SJSA1 (cell line): ENCODE data around the gene ST13. TPM values are rescaled to one million over a fixed set of nuclear protein-coding genes. Genes with fewer than 3 reads are reported as not detected.
"Not testable (repeated sequence)": the region's sequence is repeated elsewhere in the genome, so short reads cannot be mapped to it uniquely, and the experiment has no call there.

Experiments
- DNase-seq, 2 experiments: peaks; one replicate each; pipeline ENCODE4 v3.0.0-alpha.2; 2015 to 2020; ENCODE audit warnings: low spot score in 2 of 2, low read depth in 1 of 2
- H3K27ac ChIP-seq: fragments of 250-450 bp; sonication (Bioruptor Pico); 2 replicates; pipeline ENCODE4 v1.5.1; 2020; ENCODE audit warnings: mild to moderate bottlenecking, moderate library complexity
- H3K27me3 ChIP-seq: fragments of 250-450 bp; sonication (Bioruptor Pico); replicated peaks from 2 replicates; pipeline ENCODE4 v1.5.1; 2020; ENCODE audit warnings: mild to moderate bottlenecking, moderate library complexity
- H3K36me3 ChIP-seq: fragments of 250-450 bp; sonication (Bioruptor Pico); 2 replicates; pipeline ENCODE4 v1.5.1; 2020; ENCODE audit warnings: mild to moderate bottlenecking
- H3K4me1 ChIP-seq: fragments of 250-450 bp; sonication (Bioruptor Pico); replicated peaks from 2 replicates; pipeline ENCODE4 v1.6.1; 2021; ENCODE audit warnings: mild to moderate bottlenecking
- H3K4me3 ChIP-seq: fragments of 250-450 bp; sonication (Bioruptor Pico); 2 replicates; pipeline ENCODE4 v1.5.1; 2020; ENCODE audit warnings: mild to moderate bottlenecking
- H3K9me3 ChIP-seq: fragments of 250-450 bp; sonication (Bioruptor Pico); replicated peaks from 2 replicates; pipeline ENCODE4 v1.5.1; 2020; ENCODE audit warnings: mild to moderate bottlenecking
- total RNA-seq: library from RNA; depleted of rRNA; stranded (reverse); fragments of >200 nt; shearing (Covaris generic); gene quantifications from 2 replicates; pipeline ENCODE4 v1.2.3, GENCODE V29; 2014

The ST13 gene
- total RNA-seq, 1 experiment from 2014 or later: 190 TPM

DNA sequence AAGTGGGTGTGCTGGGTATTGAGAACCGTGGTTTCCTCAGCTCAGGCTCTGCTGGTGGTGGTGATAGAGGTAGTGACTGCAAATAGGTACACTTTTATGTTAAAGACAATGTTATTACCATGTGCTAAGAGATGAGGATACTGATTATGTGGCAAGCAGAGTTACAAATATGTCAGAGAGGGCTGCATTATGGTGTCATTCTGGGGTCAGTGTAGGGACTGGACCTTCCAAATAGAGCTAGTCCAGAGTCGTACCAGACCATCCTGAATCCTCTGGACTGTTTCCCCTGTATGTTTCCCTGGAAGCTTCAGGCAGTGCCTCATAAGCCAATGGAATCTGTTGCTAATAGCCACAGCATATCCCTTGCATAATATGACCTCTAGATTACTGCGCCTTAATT lies 5.6 kb upstream of the ST13 start, which contains the start of gene DNAJB7:
Gene DNAJB7, minus strand, starts transcription at position 101 of the 400 bp plus-strand sequence. CDS start 119 bp downstream, outside the sequence.
- peaks cover 13% of the 10 kb centered on the region for H3K4me1 ChIP-seq
- H3K9me3 ChIP-seq: no peaks in the 10 kb centered on the region
- H3K36me3 ChIP-seq: peaks cover 34% of the 10 kb centered on the region
- H3K27ac ChIP-seq: no peak within 1 kb of the TSS
- H3K27me3 ChIP-seq: no peaks in the 10 kb centered on the region
- no peak for DNase-seq
- H3K4me3 ChIP-seq: no peak within 1 kb of the TSS

DNA sequence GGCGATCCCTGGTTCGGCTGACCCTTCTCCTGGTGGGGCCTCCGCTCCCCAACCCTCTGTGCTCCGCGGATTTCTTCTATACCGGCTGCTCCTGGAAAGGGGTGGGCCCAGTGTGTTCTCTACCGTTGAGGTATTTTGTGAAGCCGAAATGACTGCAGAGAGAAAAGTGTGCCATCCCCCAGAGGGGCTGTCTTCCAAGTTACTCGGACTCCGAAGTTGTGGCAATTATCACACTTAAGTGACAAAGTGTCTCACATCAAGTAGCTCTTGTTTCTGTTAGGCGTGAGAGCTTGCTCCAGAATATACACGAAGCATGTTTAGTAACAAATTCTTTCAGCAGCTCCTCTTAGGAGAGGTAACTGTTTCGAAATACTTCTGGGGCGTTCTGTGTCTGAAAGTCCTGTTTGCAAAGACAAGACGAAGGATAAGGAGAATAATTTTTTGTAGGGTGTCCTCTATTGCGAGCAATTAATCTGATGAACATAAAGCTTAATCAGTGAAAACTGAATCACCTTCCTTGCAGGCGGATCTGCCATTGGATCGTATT lies 943 bp upstream of the ST13 start:
- Histone ChIP-seq H3K4me1 (peaks cover 9% of the 10 kb centered on the region; the same call in 1 of the 2 replicates), H3K9me3 (no peaks in the 10 kb centered on the region), H3K36me3 (peaks cover 43% of the 10 kb centered on the region), H3K27ac (peak overlapping the region; percentile 98), H3K4me3 (peak overlapping the region; percentile 66), H3K27me3 (no peaks in the 10 kb centered on the region)
- DNase-seq: no peak

DNA sequence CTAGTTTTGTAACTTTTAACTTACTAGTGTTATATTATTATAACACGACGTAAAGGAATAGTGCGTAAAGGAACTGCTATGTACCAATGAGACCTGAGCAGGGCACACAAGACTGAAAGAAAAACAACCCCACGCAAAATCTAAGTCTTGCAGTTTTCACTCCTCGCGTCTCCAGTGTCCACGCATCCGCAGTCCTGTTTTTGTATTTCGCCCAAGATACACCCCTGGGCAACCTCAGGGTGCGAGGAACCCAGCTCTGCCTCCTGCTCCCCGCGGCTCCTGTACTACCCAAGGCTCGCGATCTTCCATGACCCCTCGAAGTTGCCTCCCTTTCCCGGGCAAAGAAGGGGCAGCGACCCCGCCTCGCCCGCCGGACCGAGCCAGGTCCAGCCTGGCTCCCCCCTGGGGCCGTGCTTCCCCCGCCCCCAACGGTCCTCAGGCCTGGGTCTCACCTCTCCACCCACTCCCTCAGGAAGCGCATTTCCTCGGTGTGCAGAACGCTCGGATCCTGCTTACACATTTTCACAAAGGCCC lies 393 bp downstream of the ST13 start:
- Histone ChIP-seq H3K4me3 (peak overlapping the region; percentile 66), H3K9me3 (no peaks in the 10 kb centered on the region), H3K27me3 (no peaks in the 10 kb centered on the region), H3K4me1 (peaks cover 9% of the 10 kb centered on the region; the same call in 1 of the 2 replicates), H3K27ac (peak overlapping the region; percentile 98), H3K36me3 (peaks cover 40% of the 10 kb centered on the region)
- peak in 1 of 2 experiments; percentile 46 for DNase-seq

DNA sequence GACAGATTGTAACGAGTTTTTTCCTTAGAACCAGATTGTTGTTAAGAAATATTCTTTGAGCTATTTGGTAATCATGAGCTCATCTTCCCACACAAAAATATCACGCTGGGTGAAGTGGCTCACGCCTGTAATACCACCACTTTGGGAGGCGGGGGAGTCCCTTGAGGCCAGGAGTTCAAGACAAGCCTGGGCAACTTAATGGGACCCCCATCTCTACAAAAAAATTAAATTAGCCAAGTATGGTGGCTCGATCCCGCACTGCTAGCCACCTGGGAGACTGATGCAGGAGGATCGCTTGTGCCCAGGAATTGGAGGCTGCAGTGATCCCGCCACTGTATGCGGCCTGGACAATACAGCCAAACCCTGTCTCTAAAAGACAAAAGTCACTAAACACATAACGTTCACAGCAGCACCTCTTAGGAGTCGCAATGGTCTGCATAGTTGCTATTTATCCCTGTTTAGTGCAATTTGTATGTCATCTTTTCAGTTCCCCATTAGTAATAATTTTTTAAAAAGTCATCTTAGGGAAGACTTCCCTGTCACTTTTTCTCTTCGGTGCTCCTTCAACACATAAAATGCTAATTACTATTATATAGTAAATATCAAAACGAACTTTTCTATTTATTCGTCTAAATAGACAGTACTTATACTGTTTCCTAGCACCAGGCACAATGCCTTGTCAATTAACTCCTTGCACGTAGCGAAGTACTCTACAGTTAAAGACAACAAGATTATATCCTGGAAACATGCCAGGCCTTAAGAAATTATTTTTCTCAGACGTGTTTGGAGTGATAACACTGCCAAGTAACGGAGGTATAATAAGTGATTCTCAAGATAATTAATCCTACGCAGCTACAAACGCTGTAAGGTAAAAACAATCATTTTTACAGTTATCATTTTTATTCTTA lies 1.1 kb downstream of the ST13 start:
- Histone ChIP-seq H3K27me3 (no peaks in the 10 kb centered on the region), H3K27ac (peak overlapping the region; percentile 98; the same call in 1 of the 2 replicates), H3K4me1 (peaks cover 9% of the 10 kb centered on the region; the same call in 1 of the 2 replicates), H3K36me3 (peaks cover 39% of the 10 kb centered on the region), H3K9me3 (no peaks in the 10 kb centered on the region), H3K4me3 (peak overlapping the region; percentile 66)
- DNase-seq: no peak

DNA sequence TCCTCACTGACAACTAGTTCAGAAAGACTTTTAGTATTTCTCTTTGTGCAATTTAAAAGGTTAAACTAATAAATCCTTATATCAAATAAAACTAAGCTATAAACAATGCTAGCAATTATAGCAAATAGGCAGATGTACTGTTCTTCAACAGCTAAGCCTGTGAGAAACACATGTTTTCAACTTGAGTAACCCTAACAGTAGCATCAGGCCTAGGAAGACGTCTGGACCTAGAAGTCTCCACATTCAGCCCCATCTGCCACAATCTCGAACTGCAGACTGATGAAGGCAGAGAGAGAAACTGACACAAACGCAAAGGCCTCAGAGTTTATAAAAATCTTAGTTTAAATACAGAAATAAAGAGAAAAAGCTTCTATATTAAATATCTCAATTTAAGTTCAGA lies 2.5 kb downstream of the ST13 start:
- Histone ChIP-seq H3K36me3 (peaks cover 52% of the 10 kb centered on the region), H3K9me3 (no peaks in the 10 kb centered on the region), H3K27me3 (no peaks in the 10 kb centered on the region), H3K27ac (no peak overlapping the region), H3K4me3 (no peak overlapping the region), H3K4me1 (peaks cover 9% of the 10 kb centered on the region; the same call in 1 of the 2 replicates)
- DNase-seq: no peak

GRCh38 chr22:40853333-40853732 lies 3.1 kb downstream of the ST13 start:
- Histone ChIP-seq H3K36me3 (peaks cover 59% of the 10 kb centered on the region), H3K27me3 (no peaks in the 10 kb centered on the region), H3K4me1 (peaks cover 9% of the 10 kb centered on the region; the same call in 1 of the 2 replicates), H3K9me3 (no peaks in the 10 kb centered on the region), H3K4me3 (no peak overlapping the region), H3K27ac (no peak overlapping the region)
- no peak for DNase-seq

DNA sequence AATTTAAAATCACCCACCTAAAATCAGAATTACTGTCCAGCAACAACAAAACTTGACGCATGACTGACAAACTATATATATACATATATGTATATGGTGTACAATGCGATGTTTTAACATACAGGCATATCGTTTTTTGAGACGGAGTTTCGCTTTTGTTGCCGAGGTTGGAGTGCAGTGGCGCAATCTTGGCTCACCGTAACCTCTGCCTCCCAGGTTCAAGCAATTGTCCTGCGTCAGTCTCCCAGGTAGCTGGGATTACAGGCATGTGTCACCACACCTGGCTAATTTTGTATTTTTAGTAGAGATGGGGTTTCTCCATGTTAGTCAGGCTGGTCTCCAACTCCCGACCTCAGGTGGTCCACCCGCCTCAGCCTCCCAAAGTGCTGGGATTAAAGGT lies 10.6 kb downstream of the ST13 start:
- H3K4me1 ChIP-seq, H3K27me3 ChIP-seq, DNase-seq, H3K27ac ChIP-seq, H3K9me3 ChIP-seq, H3K4me3 ChIP-seq: not testable (repeated sequence)
- H3K36me3 ChIP-seq: peaks cover 86% of the 10 kb centered on the region

DNA sequence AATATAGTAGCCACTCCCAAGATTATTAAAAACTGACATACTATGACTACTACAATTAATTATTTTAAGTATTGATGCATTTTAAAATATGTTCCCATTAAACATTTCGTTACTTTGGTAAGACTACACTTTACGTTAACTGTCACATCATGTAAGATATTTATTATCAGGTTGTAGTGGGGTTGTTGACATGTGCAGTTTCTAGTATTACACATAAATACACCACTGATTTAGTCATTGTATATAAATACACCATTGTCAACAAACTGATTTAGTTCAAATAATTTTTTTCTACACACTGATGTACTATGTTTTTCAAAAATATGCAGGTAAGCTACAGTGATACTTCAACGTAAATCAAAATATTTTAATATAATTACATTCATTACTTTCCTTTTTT lies 11.5 kb downstream of the ST13 start:
- no peak overlapping the region for H3K4me3 ChIP-seq
- no peaks in the 10 kb centered on the region for H3K9me3 ChIP-seq
- no peak for DNase-seq
- H3K36me3 ChIP-seq: peaks cover 89% of the 10 kb centered on the region
- no peak overlapping the region for H3K27ac ChIP-seq
- H3K4me1 ChIP-seq: no peaks in the 10 kb centered on the region; the same call in 1 of the 2 replicates
- H3K27me3 ChIP-seq: no peaks in the 10 kb centered on the region

DNA sequence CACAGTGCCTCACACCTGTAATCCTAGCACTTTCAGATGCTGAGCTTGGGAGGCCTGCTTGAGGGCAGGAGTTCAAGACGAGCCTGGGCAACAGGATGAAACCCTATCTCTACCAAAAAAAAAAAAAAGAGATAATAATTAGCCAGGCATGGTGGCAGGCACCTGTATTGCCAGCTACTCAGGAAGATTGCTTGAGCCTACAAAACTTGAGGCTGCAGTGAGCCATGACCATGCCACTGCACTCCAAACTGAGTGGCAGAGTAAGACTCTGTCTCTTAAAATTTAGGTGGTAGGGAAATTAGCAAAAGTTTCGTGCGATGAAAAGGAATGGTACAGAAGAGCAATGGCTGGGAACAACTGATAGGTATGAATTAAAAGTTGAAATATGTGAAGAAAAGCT lies 18.0 kb downstream of the ST13 start:
- Histone ChIP-seq H3K4me3 (no peak overlapping the region), H3K36me3 (peaks cover 95% of the 10 kb centered on the region), H3K27me3 (no peaks in the 10 kb centered on the region), H3K27ac (no peak overlapping the region), H3K4me1 (no peaks in the 10 kb centered on the region; the same call in 1 of the 2 replicates), H3K9me3 (no peaks in the 10 kb centered on the region)
- no peak for DNase-seq

- no peaks in the 10 kb centered on the region for H3K27me3 ChIP-seq
- no peak overlapping the region for H3K27ac ChIP-seq
- H3K4me1 ChIP-seq: no peaks in the 10 kb centered on the region
- no peak overlapping the region for H3K4me3 ChIP-seq
- no peak for DNase-seq
- H3K36me3 ChIP-seq: peaks cover 96% of the 10 kb centered on the region
- no peaks in the 10 kb centered on the region for H3K9me3 ChIP-seq
Measured at GRCh38 chr22:40834619-40835018, 21.8 kb downstream of the ST13 start.

DNA sequence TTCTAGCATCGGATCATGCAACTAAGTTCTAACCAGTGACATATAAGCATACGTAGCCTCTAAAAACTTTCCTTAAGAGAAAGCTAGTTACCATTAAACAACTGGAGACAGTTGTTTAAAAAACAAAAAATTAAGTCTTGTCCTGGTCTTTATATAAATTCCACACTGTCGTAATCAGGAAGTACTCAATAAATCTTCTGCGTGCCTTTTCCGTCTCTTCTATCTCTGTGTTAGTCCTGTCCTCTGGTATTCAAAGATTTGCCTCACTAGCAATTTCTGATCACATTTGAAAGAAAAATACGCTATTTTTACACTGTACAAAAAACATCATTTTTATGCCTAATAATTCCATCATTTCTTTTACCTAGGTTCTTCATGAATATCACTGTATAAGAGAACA lies 27.3 kb downstream of the ST13 start:
- no peak for DNase-seq
- no peak overlapping the region for H3K4me3 ChIP-seq
- no peaks in the 10 kb centered on the region for H3K27me3 ChIP-seq
- no peaks in the 10 kb centered on the region for H3K9me3 ChIP-seq
- H3K36me3 ChIP-seq: peaks cover 75% of the 10 kb centered on the region
- H3K4me1 ChIP-seq: no peaks in the 10 kb centered on the region
- no peak overlapping the region for H3K27ac ChIP-seq

DNA sequence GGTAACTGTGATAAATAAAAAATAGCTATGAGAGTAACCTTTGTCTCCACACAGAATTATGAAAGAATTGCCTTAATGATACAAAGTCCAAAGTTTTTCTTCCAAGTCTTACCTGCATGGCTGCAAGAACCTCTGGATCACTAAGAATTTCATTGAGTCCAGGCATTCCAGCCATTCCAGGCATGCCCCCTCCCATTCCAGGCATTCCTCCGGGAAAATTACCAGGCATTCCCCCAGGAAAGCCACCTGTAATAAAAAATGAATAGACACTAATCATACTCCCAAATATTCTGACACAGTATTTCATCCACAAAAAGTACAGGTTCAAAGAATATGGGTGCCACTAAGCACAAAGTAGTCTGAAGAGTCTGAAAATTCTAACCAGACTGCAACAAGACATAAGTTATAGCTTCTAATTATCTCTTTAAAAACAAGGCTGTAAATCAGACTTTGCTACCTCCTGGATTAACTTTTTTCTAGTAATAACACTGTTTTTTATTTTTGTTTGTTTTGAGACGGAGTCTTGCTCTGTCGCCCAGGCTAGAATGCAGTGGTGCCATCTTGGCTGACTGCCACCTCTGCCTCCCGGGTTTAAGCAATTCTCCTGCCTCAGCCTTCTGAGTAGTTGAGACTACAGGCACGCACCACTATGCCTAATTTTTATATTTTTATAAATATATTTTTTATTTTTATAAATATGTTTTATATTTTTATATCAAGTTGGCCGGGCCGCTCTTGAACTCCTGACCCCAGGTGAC lies 29.3 kb downstream of the ST13 start:
- no peak for DNase-seq
- Histone ChIP-seq H3K4me3 (no peak overlapping the region), H3K27me3 (no peaks in the 10 kb centered on the region), H3K9me3 (no peaks in the 10 kb centered on the region), H3K36me3 (peaks cover 70% of the 10 kb centered on the region), H3K4me1 (no peaks in the 10 kb centered on the region), H3K27ac (no peak overlapping the region)

GRCh38 chr22:40826292-40826691 lies 30.1 kb downstream of the ST13 start:
- not testable (repeated sequence) for H3K4me3 ChIP-seq, H3K4me1 ChIP-seq, DNase-seq, H3K9me3 ChIP-seq, H3K27ac ChIP-seq, H3K27me3 ChIP-seq
- H3K36me3 ChIP-seq: peaks cover 61% of the 10 kb centered on the region
